Vein endothelial cell (primary cell): ENCODE results near the gene IFT20. TPM values are rescaled to one million over a fixed set of nuclear protein-coding genes. Genes with fewer than 3 reads are reported as not detected.

Source experiments
- total RNA-seq: library from RNA; depleted of rRNA; stranded (reverse); fragments of >200 nt; gene quantifications from 2 replicates; pipeline ENCODE4 v1.2.3, GENCODE V29; 2012

Gene IFT20
- total RNA-seq: 40.3 and 50.6 TPM in 2 replicates

DNA sequence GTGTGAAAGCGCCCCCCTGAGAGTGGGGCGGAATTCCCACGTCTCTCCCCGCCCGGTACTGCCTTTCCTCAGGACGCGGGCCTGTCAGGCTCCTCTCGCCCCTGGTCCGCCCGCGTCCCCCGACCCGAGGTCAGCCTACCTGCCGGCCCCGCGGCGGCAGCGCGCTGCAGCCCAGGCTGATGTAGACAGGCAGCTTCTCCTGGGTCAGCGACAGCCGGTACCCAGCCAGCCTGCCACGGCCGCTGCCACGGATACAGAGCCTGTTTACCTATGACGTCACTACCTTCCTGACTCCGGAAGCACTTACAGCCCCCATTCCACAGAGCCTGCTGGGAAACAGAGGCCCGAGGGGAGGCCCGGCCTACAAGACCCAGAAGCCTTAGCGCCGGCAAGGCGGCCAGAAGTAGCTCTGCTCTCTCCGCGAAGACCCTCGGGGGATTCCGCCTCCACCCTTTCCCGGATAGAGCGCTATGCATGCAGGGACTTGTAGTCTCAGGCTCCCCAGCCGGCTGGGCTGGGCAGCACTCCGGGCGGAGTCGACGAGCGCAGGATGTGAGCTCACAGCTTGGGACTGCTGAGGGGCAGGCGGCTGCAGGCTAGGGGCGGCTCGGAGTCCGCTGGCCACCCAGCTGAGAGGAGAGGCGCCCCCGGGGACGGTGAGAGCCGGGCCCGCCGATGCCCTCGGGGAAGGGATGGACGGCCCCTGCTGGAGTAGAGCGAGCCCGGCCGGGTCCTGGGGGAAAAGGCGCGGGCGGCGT lies at the start of gene IFT20, which contains the start of gene TNFAIP1:
TSS of gene IFT20 (minus strand) at position 272 of the 758 bp plus-strand sequence. CDS start 3,487 bp downstream, outside the sequence.
TSS of gene TNFAIP1 (plus strand) at position 561 of the 758 bp plus-strand sequence. CDS start 3,761 bp downstream, outside the sequence.

DNA sequence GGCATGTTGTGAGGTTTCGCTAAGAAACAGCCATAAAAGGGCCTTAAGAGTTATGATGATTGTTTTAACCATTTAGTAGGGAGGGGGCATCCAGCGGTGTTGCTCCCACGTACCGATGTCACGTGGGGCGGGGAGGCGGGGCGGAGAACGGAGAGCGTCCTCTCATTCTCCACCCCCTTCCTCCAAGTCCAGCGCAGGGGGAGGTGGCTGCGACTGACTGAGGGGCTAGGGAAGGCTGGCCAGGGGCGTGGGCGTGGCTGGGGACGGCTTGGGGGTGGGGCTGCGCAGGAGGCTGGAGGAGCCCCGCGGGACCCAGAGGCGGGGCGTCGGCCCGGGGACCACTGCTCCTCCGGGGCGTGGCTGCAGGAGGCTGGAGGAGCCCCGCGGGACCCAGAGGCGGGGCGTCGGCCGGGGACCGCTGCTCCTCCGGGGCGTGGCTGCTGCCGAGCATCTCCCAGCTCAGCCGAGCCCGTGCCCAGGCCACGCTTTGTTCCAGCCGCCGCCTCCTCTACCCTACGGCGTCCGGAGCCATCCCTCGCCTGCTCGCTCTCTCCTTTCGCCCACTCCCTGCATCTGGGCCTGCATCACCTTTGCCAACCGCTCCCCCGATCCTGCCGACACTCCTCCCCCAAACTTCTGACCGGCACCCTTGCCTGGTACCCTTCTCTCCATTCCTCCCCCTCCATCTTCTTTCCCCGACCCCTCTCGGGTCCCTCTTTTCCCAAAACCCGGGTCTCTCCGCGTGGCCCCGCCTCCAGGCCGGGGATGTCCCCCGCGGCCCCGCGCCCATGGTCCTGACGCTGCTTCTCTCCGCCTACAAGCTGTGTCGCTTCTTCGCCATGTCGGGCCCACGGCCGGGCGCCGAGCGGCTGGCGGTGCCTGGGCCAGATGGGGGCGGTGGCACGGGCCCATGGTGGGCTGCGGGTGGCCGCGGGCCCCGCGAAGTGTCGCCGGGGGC lies 36.3 kb upstream of the IFT20 start, which contains the start of gene SARM1:
TSS of gene SARM1 (plus strand) at position 450 of the 958 bp plus-strand sequence. CDS start at position 789, 339 bp downstream.

DNA sequence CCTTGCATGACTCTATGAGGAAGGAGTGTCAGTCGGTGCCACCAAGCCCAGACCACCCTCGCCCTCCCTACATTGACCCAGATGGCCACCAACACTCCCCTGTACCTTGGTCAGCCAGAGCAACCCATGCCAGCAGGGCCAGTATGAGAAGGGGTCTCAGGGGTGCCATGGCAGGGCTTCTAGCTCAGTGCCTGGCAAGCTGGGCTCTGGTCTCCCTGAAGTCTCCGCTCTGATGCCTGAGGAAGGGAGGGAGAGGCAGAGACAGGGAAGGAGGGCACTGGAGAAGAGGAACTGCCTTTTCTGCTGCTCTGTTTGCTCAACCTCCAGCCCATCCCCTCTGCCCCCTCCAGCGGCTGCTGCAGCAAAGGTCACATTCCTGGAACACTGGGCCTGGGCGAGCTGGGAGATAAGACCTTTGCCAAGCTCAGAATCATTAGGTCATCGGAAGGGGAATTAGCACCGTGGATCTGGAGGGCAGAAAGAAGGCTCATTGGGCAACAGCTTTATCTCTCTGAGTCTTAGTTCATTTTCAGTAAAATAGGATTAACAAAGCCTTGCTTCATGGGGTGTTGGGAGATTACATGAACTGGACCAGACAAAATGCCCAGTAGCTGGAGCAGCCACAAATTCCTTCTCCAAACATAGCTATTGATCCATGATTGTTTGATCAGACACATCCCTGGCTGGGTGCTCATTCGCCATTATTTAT lies 34.9 kb upstream of the IFT20 start, which contains the start of gene VTN:
TSS of gene VTN (minus strand) at position 273 of the 709 bp plus-strand sequence. CDS start at position 169, 104 bp downstream.

GRCh38 chr17:28364665-28365363 lies 29.5 kb upstream of the IFT20 start, which contains the start of gene SEBOX:
TSS of gene SEBOX (minus strand) at chr17:28365199. CDS start at chr17:28365151, 48 bp downstream.

DNA sequence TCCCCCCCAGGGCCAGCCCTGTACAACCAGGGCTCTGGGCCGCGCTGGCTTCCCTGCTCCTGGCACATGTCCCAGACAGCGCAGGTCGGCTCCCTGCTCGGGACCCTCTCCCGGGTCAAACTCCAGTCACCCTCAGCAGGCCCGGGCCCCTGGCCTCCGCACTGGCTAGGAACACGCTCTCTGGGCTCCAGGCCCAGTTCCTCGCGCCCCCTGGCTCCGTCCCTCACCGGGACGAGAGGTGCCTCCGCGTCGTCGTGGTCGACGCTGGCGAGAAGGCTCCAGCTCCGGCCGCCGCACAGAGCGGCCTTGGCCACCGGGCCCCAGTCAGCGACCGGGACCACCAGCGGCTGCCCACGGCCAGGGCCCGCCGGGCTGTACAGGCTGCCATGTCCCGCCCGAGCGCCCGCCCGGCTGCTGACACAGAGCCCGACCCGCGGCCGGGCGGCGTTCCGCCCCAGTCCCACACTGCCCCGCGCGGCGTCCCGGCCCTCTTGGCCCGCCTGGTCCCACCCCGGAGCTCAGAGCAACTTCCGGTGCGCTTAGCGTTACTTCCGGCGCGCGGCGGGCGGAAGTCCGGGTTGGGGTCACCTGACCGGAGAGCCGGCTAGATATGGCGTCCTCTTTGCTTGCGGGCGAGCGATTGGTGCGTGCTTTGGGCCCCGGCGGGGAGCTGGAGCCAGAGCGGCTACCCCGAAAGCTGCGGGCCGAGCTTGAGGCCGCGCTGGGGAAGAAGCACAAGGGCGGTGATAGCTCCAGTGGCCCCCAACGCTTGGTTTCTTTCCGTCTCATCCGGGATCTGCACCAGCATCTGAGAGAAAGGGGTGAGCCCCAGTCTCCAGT lies 22.0 kb upstream of the IFT20 start, which contains the start of gene POLDIP2:
TSS of gene POLDIP2 (minus strand) at position 467 of the 840 bp plus-strand sequence. CDS start at position 388, 79 bp downstream.

GRCh38 chr17:28318759-28319597 lies 16.3 kb downstream of the IFT20 start, which contains the start of gene TMEM97:
TSS of gene TMEM97 (plus strand) at chr17:28319200. CDS start at chr17:28319240, 40 bp downstream.

Other genes with a start within 250 kb of the IFT20 start
- gene TMEM97, start 16.3 kb downstream of the IFT20 start, total RNA-seq: 16.7 and 26.8 TPM in 2 replicates
- 90.0 and 99.9 TPM in 2 replicates for gene TNFAIP1, start 289 bp upstream of the IFT20 start, total RNA-seq
- gene POLDIP2, start 22.1 kb upstream of the IFT20 start, total RNA-seq: 90.8 and 92.3 TPM in 2 replicates
- gene SEBOX, start 29.7 kb upstream of the IFT20 start, total RNA-seq: not detected in 2 replicates
- 0.10 TPM in 1 of 2 replicates, not detected in the other for gene VTN, start 34.8 kb upstream of the IFT20 start, total RNA-seq
- 4.2 and 6.2 TPM in 2 replicates for gene SARM1, start 36.2 kb upstream of the IFT20 start, total RNA-seq
- 1.3 and 2.5 TPM in 2 replicates for gene SLC46A1, start 70.7 kb upstream of the IFT20 start, total RNA-seq
- gene SLC13A2, start 138.2 kb upstream of the IFT20 start, total RNA-seq: not detected in 2 replicates
- gene FOXN1, start 170.9 kb upstream of the IFT20 start, total RNA-seq: not detected in 2 replicates
- gene UNC119, start 217.2 kb upstream of the IFT20 start, total RNA-seq: 23.1 and 27.1 TPM in 2 replicates
- gene PIGS, start 236.1 kb upstream of the IFT20 start, total RNA-seq: 56.3 and 63.7 TPM in 2 replicates
- gene ALDOC, start 241.4 kb upstream of the IFT20 start, total RNA-seq: 12.4 and 22.5 TPM in 2 replicates